Mesenchymal stem cell (in vitro differentiated cells and primary cell): ENCODE data around the gene KRT8.

Source experiments
- DNase-seq: peaks from one replicate; pipeline ENCODE4 v3.0.0-alpha.2; 2013
- H2AFZ ChIP-seq: one replicate; pipeline ENCODE4 v1.6.1; 2013; ENCODE audit warnings: low read depth, mild to moderate bottlenecking, control low read depth, inconsistent platforms, low read length, moderate library complexity
- H2AK5ac ChIP-seq: 2 replicates; pipeline ENCODE4 v1.6.1; 2013; ENCODE audit warnings: low read length, moderate library complexity, mild to moderate bottlenecking, inconsistent platforms; ENCODE audit not compliant: severe bottlenecking
- H2BK120ac ChIP-seq: one replicate; pipeline ENCODE4 v1.6.1; 2013; ENCODE audit warnings: low read depth, mild to moderate bottlenecking, inconsistent platforms, low read length, moderate library complexity
- H2BK12ac ChIP-seq, 2 experiments: one replicate each; pipeline ENCODE4 v1.6.1; 2013; ENCODE audit warnings: inconsistent platforms in 2 of 2, low read length in 2 of 2, mild to moderate bottlenecking in 2 of 2, moderate library complexity in 2 of 2, control low read depth in 1 of 2
- H2BK15ac ChIP-seq: one replicate; pipeline ENCODE4 v1.6.1; 2013; ENCODE audit warnings: mild to moderate bottlenecking, low read depth, inconsistent platforms; ENCODE audit not compliant: poor library complexity, severe bottlenecking
- H2BK5ac ChIP-seq: 2 replicates; pipeline ENCODE4 v1.6.1; 2013; ENCODE audit warnings: low read depth, mild to moderate bottlenecking, low read length, control low read depth, inconsistent platforms; ENCODE audit not compliant: poor library complexity, severe bottlenecking
- H3K14ac ChIP-seq, 2 experiments: one replicate each; pipeline ENCODE4 v1.6.1; 2013; ENCODE audit warnings: inconsistent platforms in 2 of 2, low read length in 2 of 2, control low read depth in 1 of 2, mild to moderate bottlenecking in 1 of 2, moderate library complexity in 1 of 2
- H3K18ac ChIP-seq, 2 experiments: one replicate each; pipeline ENCODE4 v1.6.1; 2013; ENCODE audit warnings: inconsistent platforms in 2 of 2, low read length in 2 of 2, control low read depth in 1 of 2, low read depth in 1 of 2, mild to moderate bottlenecking in 1 of 2
- H3K23ac ChIP-seq, 2 experiments: one replicate each; pipeline ENCODE4 v1.6.1; 2013; ENCODE audit warnings: inconsistent platforms in 2 of 2, low read length in 2 of 2, mild to moderate bottlenecking in 2 of 2, moderate library complexity in 2 of 2, control low read depth in 1 of 2
- H3K27ac ChIP-seq: 2 replicates; pipeline ENCODE4 v1.5.1; 2013; ENCODE audit warnings: mild to moderate bottlenecking, moderate library complexity, low read length, control low read depth, inconsistent platforms; ENCODE audit not compliant: poor library complexity, severe bottlenecking
- H3K27me3 ChIP-seq, 2 experiments: 2 replicates each; pipeline versions ENCODE4 v1.6.1 to v1.7.0; 2013; ENCODE audit warnings: low read length in 2 of 2, mild to moderate bottlenecking in 2 of 2, moderate library complexity in 2 of 2, control low read depth in 1 of 2, inconsistent platforms in 1 of 2; ENCODE audit not compliant: control insufficient read depth in 1 of 2, insufficient read depth in 1 of 2
- H3K36me3 ChIP-seq, 2 experiments: 2 replicates each; pipeline versions ENCODE4 v1.6.1 to v1.7.0; 2013; ENCODE audit warnings: low read length in 2 of 2, control low read depth in 1 of 2, inconsistent platforms in 1 of 2, low read depth in 1 of 2, mild to moderate bottlenecking in 1 of 2; ENCODE audit not compliant: insufficient read depth in 2 of 2, control insufficient read depth in 1 of 2
- H3K4ac ChIP-seq, 2 experiments: one replicate each; pipeline ENCODE4 v1.6.1; 2013; ENCODE audit warnings: inconsistent platforms in 2 of 2, low read length in 2 of 2, mild to moderate bottlenecking in 2 of 2, moderate library complexity in 2 of 2, control low read depth in 1 of 2, low read depth in 1 of 2
- H3K4me1 ChIP-seq: 2 replicates; pipeline ENCODE4 v1.6.1; 2013; ENCODE audit warnings: low read depth, low read length, control low read depth; ENCODE audit not compliant: control insufficient read depth, insufficient read depth
- H3K4me2 ChIP-seq: 2 replicates; pipeline ENCODE4 v1.6.1; 2013; ENCODE audit warnings: low read length, mild to moderate bottlenecking, inconsistent platforms; ENCODE audit not compliant: poor library complexity, severe bottlenecking
- H3K4me3 ChIP-seq, 2 experiments: 2 replicates each; pipeline versions ENCODE4 v1.5.1 to v1.7.0; 2013; ENCODE audit warnings: low read length in 2 of 2, mild to moderate bottlenecking in 2 of 2, control low read depth in 1 of 2, low read depth in 1 of 2; ENCODE audit not compliant: insufficient read depth in 1 of 2
- H3K79me1 ChIP-seq: replicated peaks from 2 replicates; pipeline ENCODE4 v1.6.1; 2013; ENCODE audit warnings: mild to moderate bottlenecking, control low read depth, low read length, inconsistent platforms; ENCODE audit not compliant: poor library complexity, severe bottlenecking
- H3K9ac ChIP-seq: 2 replicates; pipeline ENCODE4 v1.7.0; 2013; ENCODE audit warnings: mild to moderate bottlenecking, low read length, moderate library complexity
- H3K9me3 ChIP-seq: 2 replicates; pipeline ENCODE4 v1.7.0; 2013; ENCODE audit warnings: mild to moderate bottlenecking, low read length; ENCODE audit not compliant: control insufficient read depth
- H4K8ac ChIP-seq: one replicate; pipeline ENCODE4 v1.6.1; 2013; ENCODE audit warnings: inconsistent platforms, mild to moderate bottlenecking, low read length, moderate library complexity
- H4K91ac ChIP-seq: one replicate; pipeline ENCODE4 v1.6.1; 2013; ENCODE audit warnings: mild to moderate bottlenecking, low read length, inconsistent platforms
- WGBS: methylation state at CpG from one replicate; pipeline ENCODE4 v1.1.7; 2013; ENCODE audit warnings: mixed read lengths; 5-methylcytosine and 5-hydroxymethylcytosine counted together

KRT8 gene

DNA sequence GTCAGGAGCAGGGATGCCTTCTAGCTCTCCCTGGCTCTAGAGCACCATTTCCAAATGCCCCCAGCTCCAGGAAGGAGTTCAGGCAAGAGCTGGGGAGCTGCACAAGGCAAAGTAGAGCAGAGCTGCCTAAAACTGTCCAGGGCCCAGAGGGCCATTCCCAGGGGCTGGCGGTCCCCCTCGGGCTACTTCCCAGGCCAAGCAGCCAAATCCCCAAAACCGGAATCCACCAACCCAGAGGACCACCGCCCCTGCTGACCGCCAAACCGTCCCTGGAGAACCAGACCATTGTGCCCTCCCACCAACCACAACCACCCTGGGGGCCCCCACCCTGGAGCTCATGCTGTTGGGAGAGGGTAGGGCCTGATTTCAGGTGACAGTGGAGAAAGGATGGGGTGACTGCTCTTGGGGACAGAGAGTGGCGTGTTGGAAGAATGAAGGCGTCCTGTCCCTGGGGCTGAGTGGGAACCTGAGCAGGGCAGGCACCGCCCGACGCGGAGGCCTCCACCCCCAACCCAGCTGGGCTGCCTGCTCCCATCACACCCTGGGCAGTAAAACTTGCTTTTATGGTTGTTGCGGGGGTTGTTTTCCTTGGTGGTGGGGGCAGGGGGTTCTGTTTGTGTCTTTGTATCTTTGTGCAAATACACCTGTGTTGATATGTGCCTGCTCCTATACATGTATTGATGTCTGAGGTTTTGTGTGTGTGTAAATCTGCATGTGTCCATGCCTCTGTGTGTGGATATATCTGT is 32.1 kb downstream of the KRT8 start:
- Histone ChIP-seq H3K4me3 (no peak overlapping the region), H3K18ac (peak overlapping the region in 1 of 2 experiments; percentile 19), H4K8ac (no peak overlapping the region), H2AFZ (no peak overlapping the region), H2AK5ac (no peak overlapping the region), H4K91ac (peak overlapping the region; percentile 56), H3K79me1 (no peaks in the 10 kb centered on the region), H3K4me1 (peaks cover 30% of the 10 kb centered on the region), H2BK12ac (peak overlapping the region; percentile 51 to 70), H2BK5ac (no peak overlapping the region), H3K4ac (peak overlapping the region in 1 of 2 experiments; percentile 27), H3K27me3 (peaks cover 0 to 5% of the 10 kb centered on the region in 2 experiments), H3K4me2 (no peak overlapping the region), H3K23ac (no peak overlapping the region), H2BK120ac (no peak overlapping the region), H3K9me3 (no peaks in the 10 kb centered on the region), H3K36me3 (no peaks in the 10 kb centered on the region), H2BK15ac (peak overlapping the region; percentile 61), H3K14ac (no peak overlapping the region), H3K9ac (no peak overlapping the region), H3K27ac (no peak overlapping the region)
- WGBS, result 98% methylated on average over 7 of the region's 13 CpGs
- no peak for DNase-seq

- no peak overlapping the region for H2BK5ac ChIP-seq
- peak overlapping the region in 1 of 2 experiments; percentile 24 for H3K4me3 ChIP-seq
- H3K4me2 ChIP-seq, result no peak overlapping the region
- H3K9ac ChIP-seq, result peak overlapping the region; percentile 69
- H2BK120ac ChIP-seq, result peak overlapping the region; percentile 8
- DNase-seq, result peak; percentile 84
- H3K18ac ChIP-seq, result peak overlapping the region in 1 of 2 experiments; percentile 38
- no peak overlapping the region for H4K91ac ChIP-seq
- 41% methylated on average over 7 of the region's 9 CpGs for WGBS
- H3K36me3 ChIP-seq, result no peaks in the 10 kb centered on the region
- no peak overlapping the region for H3K27ac ChIP-seq
- H3K14ac ChIP-seq, result no peak overlapping the region
- H2AK5ac ChIP-seq, result no peak overlapping the region
- no peaks in the 10 kb centered on the region for H3K9me3 ChIP-seq
- H2BK15ac ChIP-seq, result no peak overlapping the region
- peak overlapping the region in 1 of 2 experiments; percentile 58 for H2BK12ac ChIP-seq
- H3K27me3 ChIP-seq, result peaks cover 0 to 5% of the 10 kb centered on the region in 2 experiments
- H4K8ac ChIP-seq, result no peak overlapping the region
- H3K4ac ChIP-seq, result no peak overlapping the region
- H3K23ac ChIP-seq, result no peak overlapping the region
- no peak overlapping the region for H2AFZ ChIP-seq
- H3K79me1 ChIP-seq, result no peaks in the 10 kb centered on the region
- peaks cover 28% of the 10 kb centered on the region for H3K4me1 ChIP-seq
Observed at GRCh38 chr12:52871291-52872039, 33.4 kb downstream of the KRT8 start.

- no peak overlapping the region for H3K23ac ChIP-seq
- peak overlapping the region in 1 of 2 experiments; percentile 14 for H3K4ac ChIP-seq
- peak overlapping the region; percentile 44 to 86 for H2BK12ac ChIP-seq
- H3K4me3 ChIP-seq, result peak overlapping the region in 1 of 2 experiments; percentile 24
- peak overlapping the region; percentile 71 for H2AK5ac ChIP-seq
- H3K79me1 ChIP-seq, result no peaks in the 10 kb centered on the region
- H2BK5ac ChIP-seq, result no peak overlapping the region
- peak overlapping the region; percentile 34 to 52 for H3K18ac ChIP-seq
- H3K27ac ChIP-seq, result no peak overlapping the region
- no peaks in the 10 kb centered on the region for H3K9me3 ChIP-seq
- peak overlapping the region; percentile 59 for H4K8ac ChIP-seq
- 34% methylated on average over 11 of the region's 14 CpGs for WGBS
- no peak overlapping the region for H2BK120ac ChIP-seq
- peaks cover 27% of the 10 kb centered on the region for H3K4me1 ChIP-seq
- H3K27me3 ChIP-seq, result peaks cover 0 to 5% of the 10 kb centered on the region in 2 experiments
- no peak overlapping the region for H3K4me2 ChIP-seq
- peak; percentile 48 for DNase-seq
- peak overlapping the region in 1 of 2 experiments; percentile 10 for H3K14ac ChIP-seq
- peak overlapping the region; percentile 69 for H3K9ac ChIP-seq
- peak overlapping the region; percentile 10 for H2AFZ ChIP-seq
- peak overlapping the region; percentile 49 for H4K91ac ChIP-seq
- H2BK15ac ChIP-seq, result peak overlapping the region; percentile 62
- H3K36me3 ChIP-seq, result no peaks in the 10 kb centered on the region
Observed at GRCh38 chr12:52870361-52871290, 34.2 kb downstream of the KRT8 start.
